Neural cell (in vitro differentiated cells): Measurements from ENCODE around the gene CCS. TPM values are rescaled to one million over a fixed set of nuclear protein-coding genes. Genes with fewer than 3 reads are reported as not detected.

Experiments used
- H2AFZ ChIP-seq: fragments of 200-600, 300-800 bp; sonication (generic), shearing (Covaris generic); 2 replicates; pipeline ENCODE4 v1.6.0; 2014; ENCODE audit warnings: low read depth, mild to moderate bottlenecking, antibody characterized with exemption, low read length, moderate library complexity
- H3F3A ChIP-seq: fragments of 200-600 bp; shearing (Covaris generic); 2 replicates; pipeline ENCODE4 v1.6.1; 2016; ENCODE audit warnings: mild to moderate bottlenecking, moderate library complexity, mixed read lengths, antibody characterized with exemption, low read length; ENCODE audit not compliant: insufficient read depth, poor library complexity, severe bottlenecking
- H3K27ac ChIP-seq: fragments of 200-600, 300-800 bp; sonication (generic), shearing (Covaris generic); 2 replicates; pipeline ENCODE4 v1.5.1; 2014; ENCODE audit warnings: mild to moderate bottlenecking, low read length, moderate library complexity
- H3K27me3 ChIP-seq: fragments of 300-800, 200-600 bp; sonication (generic), shearing (Covaris generic); 2 replicates; pipeline ENCODE4 v1.6.0; 2014; ENCODE audit warnings: mild to moderate bottlenecking, low read depth, low read length, moderate library complexity; ENCODE audit not compliant: insufficient read depth
- H3K36me3 ChIP-seq: fragments of 300-800, 200-600 bp; sonication (generic), shearing (Covaris generic); 2 replicates; pipeline ENCODE4 v1.5.1; 2014; ENCODE audit warnings: mild to moderate bottlenecking, antibody characterized with exemption, low read length, moderate library complexity; ENCODE audit not compliant: insufficient read depth
- H3K4me2 ChIP-seq: fragments of 300-800, 200-600 bp; sonication (generic), shearing (Covaris generic); 2 replicates; pipeline ENCODE4 v1.6.0; 2014; ENCODE audit warnings: mild to moderate bottlenecking, low read length
- H3K4me3 ChIP-seq: fragments of 300-800, 200-600 bp; sonication (generic), shearing (Covaris generic); 2 replicates; pipeline ENCODE4 v1.5.1; 2014; ENCODE audit warnings: mild to moderate bottlenecking, low read length, moderate library complexity
- H3K79me2 ChIP-seq: fragments of 200-600 bp; shearing (Covaris generic); replicated peaks from 2 replicates; pipeline ENCODE4 v1.6.0; 2014; ENCODE audit warnings: mild to moderate bottlenecking, low read length, moderate library complexity; ENCODE audit not compliant: insufficient read depth
- H3K9ac ChIP-seq: fragments of 300-800, 200-600 bp; sonication (generic), shearing (Covaris generic); 2 replicates; pipeline ENCODE4 v1.6.1; 2016; ENCODE audit warnings: mild to moderate bottlenecking, low read length, mixed read lengths
- H3K9me2 ChIP-seq: fragments of 200-600 bp; shearing (Covaris generic); 2 replicates; pipeline ENCODE4 v1.6.1; 2016; ENCODE audit warnings: mild to moderate bottlenecking, low read length, mixed read lengths; ENCODE audit not compliant: insufficient read depth
- H3K9me3 ChIP-seq: fragments of 200-600, 300-800 bp; sonication (generic), shearing (Covaris generic); 2 replicates; pipeline ENCODE4 v1.6.1; 2016; ENCODE audit warnings: mild to moderate bottlenecking, mixed run types, low read length, moderate library complexity, mixed read lengths
- H4K20me1 ChIP-seq: fragments of 200-600 bp; shearing (Covaris generic); 2 replicates; pipeline ENCODE4 v1.6.1; 2016; ENCODE audit warnings: mild to moderate bottlenecking, mixed run types; ENCODE audit not compliant: insufficient read depth
- EP300 ChIP-seq: fragments of 450-650 bp; conservative IDR thresholded peaks from 2 replicates; pipeline ENCODE4 v1.6.1; 2014; ENCODE audit warnings: antibody characterized with exemption, mild to moderate bottlenecking, moderate library complexity; ENCODE audit not compliant: poor library complexity, severe bottlenecking
- EZH2 ChIP-seq: fragments of 200-600, 300-800 bp; shearing (Covaris generic), sonication (generic); IDR thresholded peaks from 2 replicates; pipeline ENCODE4 v1.6.1; 2014; ENCODE audit warnings: antibody characterized with exemption, low read length, borderline replicate concordance, mild to moderate bottlenecking; ENCODE audit not compliant: insufficient read depth, poor library complexity, severe bottlenecking
- MXI1 ChIP-seq: fragments of 450-650 bp; conservative IDR thresholded peaks from 2 replicates; pipeline ENCODE4 v1.6.1; 2014; ENCODE audit warnings: antibody characterized with exemption, mild to moderate bottlenecking; ENCODE audit not compliant: poor library complexity, severe bottlenecking
- POLR2AphosphoS5 ChIP-seq: IDR thresholded peaks from 2 replicates; pipeline ENCODE4 v1.6.1; 2012
- RAD21 ChIP-seq: fragments of 450-650 bp; conservative IDR thresholded peaks from 2 replicates; pipeline ENCODE4 v1.6.1; 2014; ENCODE audit warnings: antibody characterized with exemption, mild to moderate bottlenecking, moderate library complexity
- SMC3 ChIP-seq: fragments of 450-650 bp; conservative IDR thresholded peaks from 2 replicates; pipeline ENCODE4 v1.6.1; 2014; ENCODE audit warnings: antibody characterized with exemption, mild to moderate bottlenecking, moderate library complexity; ENCODE audit not compliant: poor library complexity
- TAF1 ChIP-seq: IDR thresholded peaks from 2 replicates; pipeline ENCODE4 v1.6.1; 2012; ENCODE audit warnings: low read depth
- polyA plus RNA-seq: library from polyadenylated mRNA; depleted of rRNA; stranded (reverse); fragments of >200 nt; gene quantifications from 2 replicates; pipeline ENCODE4 v1.2.3, GENCODE V29; 2014
- TF ChIP-seq, protein P1 (sequence below): IDR thresholded peaks from 2 replicates; pipeline ENCODE4 v1.6.1; 2012; ENCODE audit warnings: borderline replicate concordance
- TF ChIP-seq, protein P2 (sequence below): fragments of 450-650 bp; IDR thresholded peaks from 2 replicates; pipeline ENCODE4 v1.5.1; 2014; ENCODE audit warnings: antibody characterized with exemption, mild to moderate bottlenecking, moderate library complexity; ENCODE audit not compliant: poor library complexity, severe bottlenecking

CCS gene
- polyA plus RNA-seq, 1 donor from 2014 or later: 40.8 TPM

DNA sequence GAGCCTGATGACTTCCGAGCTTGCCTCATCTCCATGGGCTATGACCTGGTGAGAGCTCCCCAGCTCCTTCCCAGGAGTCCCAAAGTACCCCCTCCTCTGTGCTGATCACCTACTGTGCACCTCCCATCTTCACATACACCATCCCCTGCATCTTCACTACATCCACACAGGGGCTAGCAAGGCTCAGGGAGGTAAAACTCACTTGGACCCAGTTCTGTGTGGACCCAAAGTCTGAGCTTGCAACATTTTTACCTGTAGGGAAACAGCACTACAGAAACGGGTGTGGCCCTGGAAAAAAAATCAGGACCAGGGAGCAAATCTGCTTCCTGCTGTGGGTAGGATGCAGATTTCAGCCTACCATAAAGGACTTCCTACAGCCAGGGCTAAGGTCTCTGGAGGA lies 30.7 kb upstream of the CCS start:
- H3K79me2 ChIP-seq: no peaks in the 10 kb centered on the region
- H3K9me3 ChIP-seq: no peaks in the 10 kb centered on the region
- no peak overlapping the region for H3K4me3 ChIP-seq
- H3K4me2 ChIP-seq: no peak overlapping the region
- H3K36me3 ChIP-seq: no peaks in the 10 kb centered on the region
- no peak overlapping the region for H3K27ac ChIP-seq
- H3F3A ChIP-seq: no peaks in the 10 kb centered on the region
- H3K9me2 ChIP-seq: no peaks in the 10 kb centered on the region
- H3K27me3 ChIP-seq: no peaks in the 10 kb centered on the region
- no peak overlapping the region for H2AFZ ChIP-seq
- TF ChIP-seq EZH2 (no peak), RAD21 (no peak), EP300 (no peak), TAF1 (no peak), MXI1 (no peak), POLR2AphosphoS5 (no peak), SMC3 (no peak)
- TF ChIP-seq, protein P1, sequence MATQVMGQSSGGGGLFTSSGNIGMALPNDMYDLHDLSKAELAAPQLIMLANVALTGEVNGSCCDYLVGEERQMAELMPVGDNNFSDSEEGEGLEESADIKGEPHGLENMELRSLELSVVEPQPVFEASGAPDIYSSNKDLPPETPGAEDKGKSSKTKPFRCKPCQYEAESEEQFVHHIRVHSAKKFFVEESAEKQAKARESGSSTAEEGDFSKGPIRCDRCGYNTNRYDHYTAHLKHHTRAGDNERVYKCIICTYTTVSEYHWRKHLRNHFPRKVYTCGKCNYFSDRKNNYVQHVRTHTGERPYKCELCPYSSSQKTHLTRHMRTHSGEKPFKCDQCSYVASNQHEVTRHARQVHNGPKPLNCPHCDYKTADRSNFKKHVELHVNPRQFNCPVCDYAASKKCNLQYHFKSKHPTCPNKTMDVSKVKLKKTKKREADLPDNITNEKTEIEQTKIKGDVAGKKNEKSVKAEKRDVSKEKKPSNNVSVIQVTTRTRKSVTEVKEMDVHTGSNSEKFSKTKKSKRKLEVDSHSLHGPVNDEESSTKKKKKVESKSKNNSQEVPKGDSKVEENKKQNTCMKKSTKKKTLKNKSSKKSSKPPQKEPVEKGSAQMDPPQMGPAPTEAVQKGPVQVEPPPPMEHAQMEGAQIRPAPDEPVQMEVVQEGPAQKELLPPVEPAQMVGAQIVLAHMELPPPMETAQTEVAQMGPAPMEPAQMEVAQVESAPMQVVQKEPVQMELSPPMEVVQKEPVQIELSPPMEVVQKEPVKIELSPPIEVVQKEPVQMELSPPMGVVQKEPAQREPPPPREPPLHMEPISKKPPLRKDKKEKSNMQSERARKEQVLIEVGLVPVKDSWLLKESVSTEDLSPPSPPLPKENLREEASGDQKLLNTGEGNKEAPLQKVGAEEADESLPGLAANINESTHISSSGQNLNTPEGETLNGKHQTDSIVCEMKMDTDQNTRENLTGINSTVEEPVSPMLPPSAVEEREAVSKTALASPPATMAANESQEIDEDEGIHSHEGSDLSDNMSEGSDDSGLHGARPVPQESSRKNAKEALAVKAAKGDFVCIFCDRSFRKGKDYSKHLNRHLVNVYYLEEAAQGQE: no peak
- TF ChIP-seq, protein P2, sequence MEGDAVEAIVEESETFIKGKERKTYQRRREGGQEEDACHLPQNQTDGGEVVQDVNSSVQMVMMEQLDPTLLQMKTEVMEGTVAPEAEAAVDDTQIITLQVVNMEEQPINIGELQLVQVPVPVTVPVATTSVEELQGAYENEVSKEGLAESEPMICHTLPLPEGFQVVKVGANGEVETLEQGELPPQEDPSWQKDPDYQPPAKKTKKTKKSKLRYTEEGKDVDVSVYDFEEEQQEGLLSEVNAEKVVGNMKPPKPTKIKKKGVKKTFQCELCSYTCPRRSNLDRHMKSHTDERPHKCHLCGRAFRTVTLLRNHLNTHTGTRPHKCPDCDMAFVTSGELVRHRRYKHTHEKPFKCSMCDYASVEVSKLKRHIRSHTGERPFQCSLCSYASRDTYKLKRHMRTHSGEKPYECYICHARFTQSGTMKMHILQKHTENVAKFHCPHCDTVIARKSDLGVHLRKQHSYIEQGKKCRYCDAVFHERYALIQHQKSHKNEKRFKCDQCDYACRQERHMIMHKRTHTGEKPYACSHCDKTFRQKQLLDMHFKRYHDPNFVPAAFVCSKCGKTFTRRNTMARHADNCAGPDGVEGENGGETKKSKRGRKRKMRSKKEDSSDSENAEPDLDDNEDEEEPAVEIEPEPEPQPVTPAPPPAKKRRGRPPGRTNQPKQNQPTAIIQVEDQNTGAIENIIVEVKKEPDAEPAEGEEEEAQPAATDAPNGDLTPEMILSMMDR: no peak
- H3K9ac ChIP-seq: no peak overlapping the region
- H4K20me1 ChIP-seq: no peaks in the 10 kb centered on the region

DNA sequence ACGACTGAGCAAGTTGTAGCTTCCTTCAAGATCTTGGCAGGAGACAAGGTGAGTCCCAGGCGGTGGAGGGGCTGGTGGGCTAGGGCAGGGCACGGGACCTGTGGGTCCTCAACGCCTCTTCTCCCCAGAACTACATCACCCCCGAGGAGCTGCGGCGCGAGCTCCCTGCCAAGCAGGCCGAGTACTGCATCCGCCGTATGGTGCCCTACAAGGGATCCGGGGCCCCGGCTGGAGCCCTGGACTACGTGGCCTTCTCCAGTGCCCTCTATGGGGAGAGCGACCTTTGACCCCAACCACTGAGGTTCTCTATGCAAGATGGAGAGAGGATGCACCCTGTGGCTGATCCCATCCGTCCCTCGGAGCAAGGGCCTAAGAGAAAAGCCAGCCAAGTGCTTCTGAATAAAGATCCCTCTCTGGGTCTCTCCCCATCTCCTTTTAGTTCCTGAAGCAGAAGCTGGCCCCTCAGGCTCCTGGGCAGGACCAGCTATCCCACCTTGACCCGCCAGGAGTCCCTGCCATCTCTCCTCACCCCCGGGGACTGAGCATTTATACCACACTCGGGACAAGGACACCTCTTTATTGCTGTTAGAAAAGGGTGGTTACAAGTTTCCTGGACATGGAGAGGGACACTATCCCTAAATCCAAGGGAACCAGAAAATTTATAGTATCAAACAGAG lies 29.9 kb upstream of the CCS start:
- no peak overlapping the region for H3K4me2 ChIP-seq
- no peaks in the 10 kb centered on the region for H3K36me3 ChIP-seq
- no peak overlapping the region for H3K4me3 ChIP-seq
- H3K27me3 ChIP-seq: no peaks in the 10 kb centered on the region
- no peaks in the 10 kb centered on the region for H3K9me3 ChIP-seq
- H3K27ac ChIP-seq: no peak overlapping the region
- H3F3A ChIP-seq: no peaks in the 10 kb centered on the region
- H2AFZ ChIP-seq: no peak overlapping the region
- H3K9ac ChIP-seq: no peak overlapping the region
- H3K79me2 ChIP-seq: no peaks in the 10 kb centered on the region
- no peaks in the 10 kb centered on the region for H3K9me2 ChIP-seq
- TF ChIP-seq MXI1 (no peak), EZH2 (no peak), TAF1 (no peak), EP300 (no peak), POLR2AphosphoS5 (no peak), RAD21 (no peak), SMC3 (no peak)
- TF ChIP-seq, protein P2: no peak
- TF ChIP-seq, protein P1: no peak
- no peaks in the 10 kb centered on the region for H4K20me1 ChIP-seq
